G401 (cell line): ENCODE data around the gene FAM161B. TPM values are rescaled to one million over a fixed set of nuclear protein-coding genes. Genes with fewer than 3 reads are reported as not detected.
"Not testable (repeated sequence)": the region's sequence is repeated elsewhere in the genome, so short reads cannot be mapped to it uniquely, and the experiment has no call there.

Experiments
- DNase-seq: peaks from one replicate; pipeline ENCODE4 v3.0.0-alpha.2; 2015; ENCODE audit warnings: low spot score
- in situ Hi-C: cut with HindIII; loops from 2 replicates; pipeline ENCODE4 v1.10.0; 2016; ENCODE audit warnings: low sequenced_read_pairs, mixed read lengths
- total RNA-seq: library from RNA; depleted of rRNA; stranded (reverse); fragments of >200 nt; shearing (Covaris generic); gene quantifications from 2 replicates; pipeline ENCODE4 v1.2.3, GENCODE V29; 2014

The FAM161B gene
- total RNA-seq, 1 experiment from 2014 or later, result 1.6 TPM

DNA sequence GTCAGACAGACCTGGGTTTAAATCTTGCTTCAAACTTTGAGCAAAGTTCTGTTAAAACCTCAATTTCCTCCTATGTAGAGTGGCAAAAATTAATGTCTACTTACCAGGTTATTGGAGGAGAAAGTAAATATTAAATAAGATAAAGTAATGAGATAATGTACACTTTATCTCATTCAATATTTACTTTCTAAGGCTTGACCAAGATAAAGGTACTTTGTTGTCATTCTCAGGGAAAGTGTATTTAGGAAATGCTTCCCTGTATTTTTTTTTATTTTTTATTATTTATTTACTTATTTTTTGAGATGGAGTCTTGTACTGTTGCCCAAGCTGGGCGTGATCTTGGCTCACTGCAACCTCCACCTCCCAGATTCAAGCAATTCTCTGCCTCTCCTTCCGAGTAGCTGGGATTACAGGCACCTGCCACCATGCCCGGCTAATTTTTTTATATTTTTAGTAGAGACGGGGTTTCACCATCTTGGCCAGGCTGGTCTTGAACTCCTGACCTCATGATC lies 4.7 kb downstream of the FAM161B start:
- DNase-seq, result no peak
- in situ Hi-C loops, result no loop called here

DNA sequence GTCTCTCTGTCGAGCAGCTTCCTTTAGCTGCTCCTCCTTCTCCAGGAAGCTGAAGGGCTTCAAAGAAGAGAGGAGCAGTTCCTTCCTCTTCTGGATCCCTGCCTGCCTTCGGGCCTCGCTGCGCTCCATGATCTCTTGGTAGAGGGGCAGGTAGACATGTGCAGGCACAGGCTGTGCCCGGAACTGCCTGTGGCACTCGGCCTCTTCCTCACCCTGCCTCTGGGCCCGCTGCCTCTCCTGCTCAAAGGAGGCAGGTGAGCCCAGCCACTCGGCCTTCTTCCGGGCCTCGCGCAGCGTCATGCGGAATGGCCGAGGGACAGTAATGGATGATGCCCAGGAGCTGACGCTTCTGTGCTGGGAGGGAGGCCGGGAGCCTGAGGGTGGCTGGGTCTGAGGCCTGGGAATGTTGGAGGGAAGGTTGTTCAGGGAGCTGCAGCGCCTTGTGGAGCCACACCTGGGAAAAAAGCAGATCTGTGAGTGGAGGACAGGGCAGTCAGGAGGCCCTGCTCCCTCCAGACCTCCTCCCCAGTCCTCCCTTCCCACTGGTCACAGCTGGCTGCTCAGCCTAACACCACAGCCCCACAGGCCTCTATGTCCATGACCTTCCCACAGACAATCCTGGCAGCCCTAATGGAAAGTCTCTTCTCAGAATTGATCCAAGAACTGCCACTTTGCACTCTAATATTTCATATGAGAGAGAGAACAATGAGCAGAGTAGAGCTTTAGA lies 5.3 kb downstream of the FAM161B start:
- in situ Hi-C loops, result no loop called here
- DNase-seq, result no peak

DNA sequence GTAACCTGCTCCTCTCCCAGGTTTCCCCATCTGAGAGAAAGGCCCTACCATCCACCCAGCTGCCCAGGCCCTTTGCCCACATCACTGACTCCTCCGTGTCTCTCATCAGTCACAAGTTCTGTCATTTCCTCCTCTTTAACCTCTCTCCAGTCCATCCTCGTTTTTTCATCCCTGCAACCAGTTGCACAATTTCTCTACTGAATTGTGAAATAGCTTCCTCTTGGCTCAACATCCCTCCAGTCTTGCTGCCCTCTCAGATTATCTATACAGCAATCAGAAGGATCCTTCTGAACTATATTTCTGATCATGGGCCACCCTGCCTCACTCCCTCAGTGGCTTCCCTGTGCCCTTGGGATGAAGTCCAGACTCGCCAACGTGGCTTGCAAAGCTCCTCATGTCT lies 6.8 kb downstream of the FAM161B start:
- in situ Hi-C loops, result no loop called here
- DNase-seq, result no peak

DNA sequence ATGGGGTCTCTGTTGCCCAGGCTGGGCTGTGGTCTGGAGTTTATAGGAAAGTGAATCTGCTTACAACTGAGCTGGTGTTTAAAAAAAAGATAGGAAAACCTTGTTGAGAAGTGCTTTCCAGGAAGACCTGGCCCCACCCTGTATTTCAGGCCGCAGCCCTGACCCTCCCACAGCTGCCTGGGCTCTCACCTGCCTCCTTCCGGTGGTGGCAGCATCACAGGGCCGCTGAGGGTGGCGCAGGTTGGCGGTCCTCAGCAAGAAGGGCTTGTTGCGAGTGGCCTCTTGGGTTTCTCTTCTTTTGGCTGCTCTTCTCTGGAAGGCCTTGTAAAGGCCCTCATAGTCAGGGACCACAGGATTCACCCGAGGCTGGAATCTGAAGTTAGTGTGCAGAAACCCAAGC lies 7.7 kb downstream of the FAM161B start:
- in situ Hi-C loops, result no loop called here
- DNase-seq, result no peak

DNA sequence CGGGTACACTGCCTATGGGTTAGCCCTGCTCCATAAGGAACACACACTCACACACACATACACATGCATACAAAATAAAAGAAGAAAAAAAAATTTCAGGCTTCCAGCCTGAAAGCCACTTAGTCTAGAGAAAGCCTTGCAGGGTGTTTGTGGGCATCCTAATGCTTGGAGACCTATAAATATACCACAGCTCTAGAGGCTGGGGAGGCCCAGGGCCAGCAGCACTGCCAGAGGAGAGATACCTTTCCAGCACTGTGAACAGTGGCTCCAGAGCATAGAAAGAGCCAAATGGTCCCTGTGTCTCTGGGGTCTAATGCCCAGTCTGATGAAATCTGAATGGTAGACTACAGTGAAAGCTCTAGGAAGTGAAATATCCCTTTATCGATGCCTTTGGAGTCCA lies 12.9 kb downstream of the FAM161B start:
- no peak for DNase-seq
- in situ Hi-C loops, result no loop called here

DNA sequence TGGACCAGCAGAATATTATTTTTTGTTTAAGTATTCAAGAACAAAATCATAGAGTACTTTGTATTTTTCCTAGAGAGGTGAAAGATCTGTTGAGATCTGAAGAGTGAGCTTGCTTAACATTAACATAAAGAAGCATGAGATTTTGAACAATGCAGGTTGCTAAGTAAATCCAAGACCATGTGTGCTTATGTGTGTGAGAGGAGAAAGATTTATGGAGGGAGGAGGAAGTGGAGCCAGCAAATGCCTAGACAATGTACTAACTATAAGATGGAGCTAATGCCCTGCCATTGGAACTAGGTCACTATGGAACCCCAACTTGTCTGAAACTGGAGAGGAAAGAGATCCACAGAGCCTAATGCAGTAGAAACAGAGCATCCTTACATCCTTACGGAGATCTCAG lies 13.3 kb downstream of the FAM161B start:
- in situ Hi-C loops, result no loop called here

DNA sequence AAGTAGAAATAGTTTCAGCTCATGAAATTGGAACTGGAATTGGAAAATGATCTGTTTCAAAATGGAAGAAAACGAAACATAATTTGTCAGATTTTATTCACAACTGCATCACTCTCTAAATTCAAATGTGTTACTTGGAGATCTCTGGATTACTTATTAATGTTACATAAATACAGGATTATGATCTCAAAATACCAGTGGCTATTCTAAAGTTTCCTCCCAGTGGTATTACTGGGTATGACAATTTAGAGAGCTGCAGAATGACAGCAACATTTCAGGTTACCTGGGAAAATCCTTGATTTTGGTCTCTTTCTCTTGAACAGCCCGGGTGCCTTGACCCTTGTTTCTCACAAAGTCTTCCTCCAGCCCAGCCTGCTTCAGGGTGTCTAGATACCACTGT lies 14.2 kb downstream of the FAM161B start:
- in situ Hi-C loops, result no loop called here
- no peak for DNase-seq

More for the DNA sequence above, 13.3 kb downstream of the FAM161B start:
- no peak for DNase-seq

DNA sequence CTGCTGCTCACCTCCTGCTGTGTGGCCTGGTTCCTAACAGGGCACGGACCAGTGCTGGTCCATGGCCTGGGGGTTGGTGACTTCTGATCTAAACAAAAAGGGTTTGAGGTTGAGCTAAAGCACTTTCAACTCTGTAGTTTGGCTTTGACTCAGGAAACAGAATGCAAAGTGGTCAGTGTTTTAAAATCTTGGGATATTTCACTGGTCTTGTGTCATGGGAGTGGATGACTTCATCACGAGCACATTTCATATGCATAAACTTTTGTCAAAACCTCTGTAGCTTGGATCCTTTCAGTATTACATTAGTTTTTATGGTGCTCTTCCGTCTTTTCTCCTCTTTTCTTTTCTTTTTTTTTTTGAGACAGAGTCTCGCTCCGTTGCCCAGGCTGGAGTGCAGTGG lies 25.6 kb downstream of the FAM161B start:
- in situ Hi-C loops, result no loop called here
- no peak for DNase-seq

DNA sequence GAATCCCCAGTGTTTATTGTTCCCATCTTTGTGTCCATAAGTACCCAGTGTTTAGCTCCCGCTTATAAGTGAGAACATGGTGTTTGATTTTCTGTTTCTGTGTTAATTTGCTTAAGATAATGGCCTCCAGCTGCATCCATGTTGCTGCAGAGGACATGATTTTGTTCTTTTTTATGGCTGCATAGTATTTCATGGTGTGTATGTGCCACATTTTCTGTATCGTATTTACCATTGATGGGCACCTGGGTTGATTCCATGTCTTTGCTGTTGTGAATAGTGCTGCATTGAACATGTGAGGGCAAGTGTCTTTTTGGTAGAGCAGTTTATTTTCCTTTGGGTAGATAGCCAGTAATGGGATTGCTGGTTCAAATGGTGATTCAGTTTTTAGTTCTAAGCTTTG lies 30.4 kb downstream of the FAM161B start:
- DNase-seq, in situ Hi-C loops: not testable (repeated sequence)

DNA sequence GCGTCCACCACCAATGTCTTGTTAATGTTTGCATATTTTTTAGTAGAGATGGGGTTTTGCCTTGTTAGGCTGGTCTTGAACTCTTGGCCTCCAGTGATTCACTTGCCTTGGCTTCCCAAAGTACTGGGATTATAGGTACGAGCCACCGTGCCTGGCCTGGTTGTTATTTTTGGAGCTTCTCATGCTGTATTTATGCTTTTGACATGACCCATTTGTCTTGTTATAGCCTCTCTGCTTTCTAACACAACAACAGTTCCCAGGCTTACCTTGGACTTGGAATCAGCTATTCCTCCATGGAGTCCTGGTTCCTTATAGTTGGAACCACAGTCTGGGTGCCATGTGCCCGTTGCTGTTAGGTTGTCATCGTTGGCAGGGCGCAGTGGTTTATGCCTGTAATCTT lies 33.6 kb downstream of the FAM161B start:
- in situ Hi-C loops, result no loop called here

DNA sequence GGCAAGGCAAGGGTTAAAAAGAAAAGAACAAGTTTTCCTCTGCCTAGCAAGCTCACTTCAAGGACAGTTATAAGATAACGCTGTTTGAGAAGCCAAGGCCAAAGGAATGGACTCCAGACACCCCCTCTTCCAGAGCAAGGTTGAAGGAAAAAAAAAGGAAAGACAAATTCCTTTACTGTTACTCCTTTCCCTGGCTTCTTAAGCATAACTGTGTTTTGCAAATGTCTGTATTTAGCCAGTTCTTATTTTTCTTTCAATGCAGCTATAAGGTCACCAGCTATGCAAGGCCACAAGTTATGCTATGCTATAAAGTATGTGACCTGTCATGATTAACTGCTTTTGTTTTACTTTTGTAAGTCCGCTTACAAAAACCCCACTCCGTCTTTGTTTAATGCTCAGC lies 36.6 kb downstream of the FAM161B start:
- in situ Hi-C loops, result no loop called here
- no peak for DNase-seq

More for the DNA sequence above, 33.6 kb downstream of the FAM161B start:
- DNase-seq, result no peak

DNA sequence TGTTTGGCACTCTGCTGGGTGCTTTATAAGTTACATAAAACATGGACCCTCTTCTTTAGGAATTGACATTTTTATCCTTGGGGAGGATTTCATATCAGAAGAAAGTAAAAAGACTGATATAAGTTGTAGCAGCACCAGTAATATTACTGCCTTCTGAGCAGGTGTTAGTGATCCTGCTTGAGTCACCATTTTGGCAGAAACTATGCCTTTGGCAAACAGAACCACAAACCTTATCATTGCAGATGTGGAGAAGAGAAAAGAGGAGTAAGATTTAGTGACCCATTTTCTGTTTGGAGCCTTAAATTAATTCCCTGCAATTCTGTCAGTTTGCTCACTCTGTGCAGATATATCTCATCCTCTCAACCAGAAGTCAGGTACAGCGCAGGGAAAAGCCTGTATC lies 40.2 kb downstream of the FAM161B start:
- in situ Hi-C loops, result no loop called here
- DNase-seq, result no peak

DNA sequence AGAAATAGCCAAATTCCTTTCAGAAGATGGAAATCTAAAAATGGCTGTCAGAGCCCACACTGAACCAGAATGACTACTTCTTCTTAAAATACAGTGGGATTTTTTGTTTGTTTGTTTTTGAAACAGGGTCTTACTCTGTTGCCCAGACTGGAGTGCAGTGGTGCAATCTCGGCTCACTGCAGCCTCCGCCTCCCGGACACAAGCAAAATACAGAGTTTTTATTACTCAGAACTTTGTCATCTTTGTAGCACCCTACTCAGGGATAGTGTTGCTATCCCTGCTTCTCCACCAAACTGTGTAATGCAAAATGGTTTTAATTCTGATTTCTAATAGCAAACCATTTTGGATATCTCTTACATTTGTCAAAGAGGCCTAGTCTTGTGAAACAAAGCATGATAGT lies 46.9 kb downstream of the FAM161B start:
- in situ Hi-C loops, result no loop called here
- no peak for DNase-seq

DNA sequence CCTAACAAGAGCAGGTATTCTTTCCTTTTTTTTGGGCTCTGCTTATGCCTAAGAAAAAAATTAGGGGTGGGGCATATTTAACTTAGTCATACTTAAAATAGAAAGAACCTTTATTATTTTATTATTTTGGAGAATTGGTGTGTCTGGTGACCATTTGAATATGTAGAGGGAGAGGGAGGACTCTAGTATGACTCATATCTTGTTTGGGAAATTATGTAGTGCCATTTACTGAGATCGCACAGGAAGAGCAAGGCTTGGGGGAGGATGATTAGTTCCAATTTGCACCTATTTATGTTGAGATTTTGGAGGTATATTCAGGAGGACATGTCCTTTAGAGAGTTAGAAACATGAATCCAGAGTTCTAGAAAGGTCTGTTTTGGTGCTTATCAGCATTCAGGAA lies 53.4 kb downstream of the FAM161B start:
- no peak for DNase-seq
- in situ Hi-C loops, result no loop called here

DNA sequence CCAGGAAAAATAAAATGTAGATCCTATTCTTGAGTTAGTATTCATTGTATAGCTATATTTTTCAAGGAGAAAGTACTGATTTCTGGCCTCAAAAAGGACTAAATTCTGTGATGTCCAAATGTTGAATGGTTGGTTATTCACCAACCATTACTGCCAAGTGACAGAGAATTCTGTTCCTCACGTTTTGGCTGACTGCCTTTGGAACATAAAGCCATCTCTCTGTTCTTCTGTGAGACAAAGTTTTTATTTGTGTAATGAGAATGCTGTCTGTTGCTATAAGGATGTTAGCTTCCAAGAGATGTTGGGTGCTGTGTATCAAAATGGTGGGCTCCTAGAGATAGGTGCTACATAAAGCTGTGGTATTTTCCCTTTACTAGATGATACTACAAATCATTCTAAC lies 54.0 kb downstream of the FAM161B start:
- in situ Hi-C loops, result no loop called here
- DNase-seq, result no peak

DNA sequence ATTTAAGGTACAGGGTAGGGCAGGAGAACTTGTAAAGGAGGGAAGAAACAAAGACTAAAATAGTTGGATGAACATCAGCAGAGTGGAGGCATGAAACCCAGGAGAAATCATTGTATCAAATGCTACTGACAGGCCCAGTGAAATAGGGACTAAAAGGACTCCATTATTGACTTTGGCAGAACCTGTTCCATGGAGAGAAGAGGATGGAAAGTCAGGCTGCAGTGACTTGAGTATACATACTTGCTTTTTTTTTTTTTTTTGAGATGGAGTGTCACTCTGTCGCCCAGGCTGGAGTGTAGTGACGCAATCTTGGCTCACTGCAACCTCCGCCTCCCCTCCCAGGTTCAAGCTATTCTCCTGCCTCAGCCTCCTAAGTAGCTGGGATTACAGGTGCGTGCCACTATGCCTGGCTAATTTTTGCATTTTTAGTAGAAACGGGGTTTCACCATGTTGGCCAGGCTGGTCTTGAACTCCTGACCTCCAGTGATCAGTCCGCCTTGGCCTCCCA lies 55.7 kb downstream of the FAM161B start:
- DNase-seq, in situ Hi-C loops: not testable (repeated sequence)

DNA sequence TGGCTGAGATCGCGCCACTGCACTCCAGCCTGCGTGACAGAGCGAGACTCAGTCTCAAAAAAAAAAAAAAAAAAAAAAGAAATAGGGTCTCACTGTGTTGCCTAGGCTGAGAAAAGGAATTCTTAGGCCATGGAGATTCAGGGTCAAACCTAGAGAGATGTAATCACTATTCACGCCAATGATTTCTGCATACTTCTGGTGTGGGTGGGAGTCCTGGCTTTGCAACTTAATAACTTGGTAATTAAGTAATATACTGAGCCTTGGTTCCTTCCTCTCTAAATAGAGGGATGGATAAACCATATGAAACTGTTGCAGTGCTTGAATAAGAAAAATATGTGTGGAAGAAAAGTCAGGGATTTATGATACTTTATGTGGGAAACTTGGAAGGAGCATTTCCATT lies 60.5 kb downstream of the FAM161B start:
- in situ Hi-C loops, result no loop called here
- no peak for DNase-seq

DNA sequence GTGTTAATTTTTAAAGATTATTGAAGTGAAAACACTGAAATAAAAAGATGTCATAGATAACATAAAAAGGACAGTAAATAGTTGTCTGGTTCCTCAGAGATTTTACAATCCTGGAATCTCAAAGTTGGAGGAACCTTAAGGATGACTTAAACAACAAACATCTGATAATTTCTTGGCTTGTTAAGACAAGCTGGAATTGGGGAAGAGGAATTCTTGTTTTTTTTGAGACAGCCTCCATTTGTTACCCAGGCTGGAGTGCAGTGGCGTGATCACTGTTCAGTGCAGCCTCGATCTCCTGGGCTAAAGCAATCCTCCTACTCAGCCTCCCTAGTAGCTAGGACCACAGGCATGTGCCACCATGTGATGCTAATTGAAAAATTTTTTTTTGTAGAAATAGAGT lies 60.9 kb downstream of the FAM161B start:
- DNase-seq, result no peak
- in situ Hi-C loops, result no loop called here

DNA sequence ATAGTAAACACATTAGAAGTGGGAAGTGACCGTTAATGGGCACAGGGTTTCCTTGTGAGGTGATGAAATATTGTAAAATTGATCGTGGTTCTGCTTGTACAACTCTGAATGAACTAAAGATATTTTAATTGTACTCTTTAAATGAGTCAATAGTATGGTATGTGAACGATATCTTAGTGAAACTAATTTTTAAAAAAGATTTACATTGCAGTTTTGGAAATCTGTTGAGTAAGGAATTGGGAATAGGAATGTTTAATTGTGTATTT lies 61.5 kb downstream of the FAM161B start:
- no peak for DNase-seq
- in situ Hi-C loops, result no loop called here

DNA sequence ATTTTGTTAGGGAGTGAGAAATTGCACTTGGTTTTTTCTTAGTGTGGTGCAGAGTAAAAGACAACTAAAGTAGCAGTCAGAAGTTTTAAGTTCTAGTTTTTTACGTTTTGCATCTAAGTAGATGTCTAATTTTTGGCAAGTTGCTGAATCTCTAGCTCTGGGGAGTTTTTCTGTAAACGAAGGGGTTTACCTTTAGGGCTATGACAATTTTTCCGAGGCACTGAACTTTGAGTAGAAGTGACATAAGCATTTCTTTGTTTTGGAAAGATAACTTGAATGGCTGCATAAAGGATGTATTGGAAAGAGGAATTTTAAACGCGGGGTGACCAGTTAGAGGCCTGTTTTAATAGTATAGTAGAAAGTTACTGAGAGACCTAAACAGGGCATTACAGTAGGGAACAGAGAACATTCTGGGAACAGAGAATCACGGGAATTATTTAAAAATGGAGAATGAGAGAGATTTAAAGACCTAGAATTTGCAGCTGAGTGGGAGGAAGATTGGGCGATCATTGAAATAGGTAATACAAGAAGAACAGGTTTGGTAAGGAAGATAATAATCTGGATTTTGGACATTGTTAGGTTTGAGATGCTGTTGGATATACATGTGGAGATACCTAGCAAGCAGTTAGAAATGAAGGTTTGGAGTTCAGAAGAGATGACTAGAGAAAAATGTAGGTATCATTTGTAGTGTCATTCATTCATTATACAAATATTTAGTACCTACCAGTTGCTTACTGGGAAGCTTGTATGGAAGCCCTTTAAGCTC lies 62.0 kb downstream of the FAM161B start:
- peak; percentile 7 for DNase-seq
- in situ Hi-C loops, result no loop called here

DNA sequence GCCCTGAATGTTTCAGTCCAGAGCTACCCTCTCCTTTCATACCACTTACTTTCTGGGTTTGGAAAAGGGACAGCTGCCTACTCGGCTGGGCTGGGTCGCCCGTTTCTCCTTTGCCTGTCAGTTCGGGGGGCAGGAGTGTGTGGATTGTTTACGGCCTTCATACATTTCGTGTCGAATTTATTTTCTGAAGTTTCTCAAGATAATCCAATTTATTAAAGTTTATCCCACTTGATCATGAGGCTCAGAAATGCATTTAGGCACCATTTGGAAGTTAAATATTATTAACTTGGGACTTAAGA lies 62.6 kb downstream of the FAM161B start:
- in situ Hi-C loops, result no loop called here

More for the DNA sequence above, 62.6 kb downstream of the FAM161B start:
- DNase-seq, result no peak
